HL-60 (cell line): ENCODE data around the gene DMAC2.
"Not testable (repeated sequence)": the region's sequence is repeated elsewhere in the genome, so short reads cannot be mapped to it uniquely, and the experiment has no call there.

Experiments used
- CTCF ChIP-seq: IDR thresholded peaks from one replicate; pipeline ENCODE4 v1.5.1; 2011; ENCODE audit warnings: low read length, control low read depth, inconsistent platforms; ENCODE audit not compliant: insufficient read depth
- GABPA ChIP-seq: IDR thresholded peaks from 2 replicates; pipeline ENCODE4 v1.6.1; 2012; ENCODE audit warnings: low read depth
- POLR2AphosphoS5 ChIP-seq: IDR thresholded peaks from 2 replicates; pipeline ENCODE4 v1.6.1; 2012; ENCODE audit warnings: low read depth
- REST ChIP-seq: IDR thresholded peaks from 2 replicates; pipeline ENCODE4 v1.6.1; 2012; ENCODE audit warnings: low read depth; ENCODE audit not compliant: insufficient replicate concordance
- SPI1 ChIP-seq: IDR thresholded peaks from 2 replicates; pipeline ENCODE4 v1.6.1; 2012; ENCODE audit warnings: low read depth, mild to moderate bottlenecking, borderline replicate concordance

- not testable (repeated sequence) for TF ChIP-seq CTCF, REST, GABPA, SPI1, POLR2AphosphoS5
Measured at GRCh38 chr19:41463257-41464256, 23.8 kb upstream of the DMAC2 start.
